HCT116 (cell line): ENCODE data around the gene SLC27A5. TPM values are rescaled to one million over a fixed set of nuclear protein-coding genes. Genes with fewer than 3 reads are reported as not detected.
A peak's percentile ranks its signal among the peaks of the same experiment; 100 is the strongest.

ENCODE experiments used
- ATAC-seq: fragments of 200-7000 bp; cut with Tn5 transposase; 2 replicates; pipeline ENCODE4 v1.9.1; 2020; ENCODE audit warnings: mild to moderate bottlenecking, moderate library complexity
- BruUV-seq: library from RNA; stranded (reverse); fragments of 400-500 nt; replicated peaks from 2 replicates; lab custom pipeline; 2021; lab: Mats Ljungman, UMichigan
- CTCF ChIA-PET: fragments of 300-600 bp; sonication (Branson Sonifier 250); formaldehyde crosslinking; loops from one replicate; lab custom pipeline; 2021; ENCODE audit warnings: antibody characterized with exemption; lab: Charles Lee
- POLR2A ChIA-PET: fragments of 300-600, 350-600 bp; sonication (Branson Sonifier 250); formaldehyde crosslinking; loops from one replicate; lab custom pipeline; 2021; ENCODE audit warnings: antibody characterized with exemption; lab: Charles Lee
- RAD21 ChIA-PET, 2 experiments: fragments of 300-600 bp; sonication (Branson Sonifier 250); formaldehyde crosslinking; loops; one replicate each; lab custom pipeline; 2023; ENCODE audit warnings: low total read pairs in 2 of 2; ENCODE audit not compliant: uncharacterized antibody in 2 of 2, unreplicated experiment in 2 of 2, low non-redundant PET in 1 of 2; lab: Charles Lee
- DNase-seq: peaks from one replicate; pipeline ENCODE4 v3.0.0-alpha.2; 2010; ENCODE audit warnings: low read depth, low spot score
- H2AFZ ChIP-seq: fragments of 200-600 bp; shearing (Covaris generic), sonication (generic); 2 replicates; pipeline ENCODE4 v1.6.1; 2017; ENCODE audit warnings: low read depth, mixed run types, mixed read lengths, antibody characterized with exemption, low read length; ENCODE audit not compliant: poor library complexity, severe bottlenecking
- H3K27ac ChIP-seq: 2 replicates; pipeline ENCODE4 v1.5.1; 2012; ENCODE audit warnings: low read depth, low read length
- H3K27me3 ChIP-seq: fragments of 200-600 bp; sonication (generic); 2 replicates; pipeline ENCODE4 v1.6.1; 2016; ENCODE audit warnings: mixed run types, low read length, mixed read lengths; ENCODE audit not compliant: insufficient read depth
- H3K36me3 ChIP-seq, 2 experiments: fragments of 200-500 bp in 1 of 2; fragments of 200-600 bp in 1 of 2; sonication (Bioruptor generic) in 1 of 2; sonication (generic) in 1 of 2; 2 replicates each; pipeline versions ENCODE4 v1.5.1 to v1.6.1; 2014 to 2016; ENCODE audit warnings: low read length in 2 of 2, inconsistent platforms in 1 of 2, mixed read lengths in 1 of 2, mixed run types in 1 of 2; ENCODE audit not compliant: insufficient read depth in 2 of 2, control insufficient read depth in 1 of 2
- H3K4me1 ChIP-seq, 2 experiments: fragments of 200-600 bp in 1 of 2; sonication (generic) in 1 of 2; 2 replicates each; pipeline versions ENCODE4 v1.5.1 to v1.6.1; 2012 to 2017; ENCODE audit warnings: low read length in 2 of 2, inconsistent platforms in 1 of 2, mild to moderate bottlenecking in 1 of 2, mixed read lengths in 1 of 2, mixed run types in 1 of 2, moderate library complexity in 1 of 2; ENCODE audit not compliant: insufficient read depth in 2 of 2, control insufficient read depth in 1 of 2
- H3K4me2 ChIP-seq: fragments of 200-600 bp; sonication (generic); 2 replicates; pipeline ENCODE4 v1.6.1; 2017; ENCODE audit warnings: mixed run types, low read length, mixed read lengths
- H3K4me3 ChIP-seq, 2 experiments: fragments of 200-600 bp in 1 of 2; sonication (generic) in 1 of 2; replicated peaks in 1 of 2; 2 replicates each; pipeline ENCODE4 v1.5.1; 2011 to 2016; ENCODE audit warnings: low read length in 2 of 2, control low read depth in 1 of 2, low read depth in 1 of 2, mild to moderate bottlenecking in 1 of 2, mixed read lengths in 1 of 2, mixed run types in 1 of 2
- H3K79me2 ChIP-seq: fragments of 200-600 bp; sonication (generic); 2 replicates; pipeline ENCODE4 v1.6.1; 2017; ENCODE audit warnings: mild to moderate bottlenecking, mixed run types, low read length, moderate library complexity, mixed read lengths; ENCODE audit not compliant: insufficient read depth
- H3K9ac ChIP-seq: fragments of 200-600 bp; sonication (generic); 2 replicates; pipeline ENCODE4 v1.6.1; 2016; ENCODE audit warnings: low read length, mixed read lengths
- H3K9me2 ChIP-seq: fragments of 200-600 bp; sonication (generic), shearing (Covaris generic); 2 replicates; pipeline ENCODE4 v1.6.1; 2017; ENCODE audit warnings: mixed run types, mild to moderate bottlenecking, moderate library complexity; ENCODE audit not compliant: insufficient read depth
- H3K9me3 ChIP-seq, 2 experiments: fragments of 200-500 bp in 1 of 2; fragments of 200-600 bp in 1 of 2; sonication (Bioruptor generic) in 1 of 2; sonication (generic) in 1 of 2; 2 replicates each; pipeline ENCODE4 v1.6.1; 2014 to 2017; ENCODE audit warnings: low read length in 2 of 2, mixed read lengths in 2 of 2, inconsistent platforms in 1 of 2, low read depth in 1 of 2, mild to moderate bottlenecking in 1 of 2, mixed run types in 1 of 2, moderate library complexity in 1 of 2; ENCODE audit not compliant: control insufficient read depth in 1 of 2, insufficient read depth in 1 of 2
- H4K20me1 ChIP-seq: fragments of 200-600 bp; sonication (generic), shearing (Covaris generic); 2 replicates; pipeline ENCODE4 v1.6.1; 2017; ENCODE audit warnings: mixed run types, mild to moderate bottlenecking, moderate library complexity; ENCODE audit not compliant: insufficient read depth
- CBX3 ChIP-seq: IDR thresholded peaks from 2 replicates; pipeline ENCODE4 v1.6.1; 2012; ENCODE audit warnings: low read depth
- CEBPB ChIP-seq: IDR thresholded peaks from 2 replicates; pipeline ENCODE4 v1.6.1; 2012; ENCODE audit warnings: low read depth
- EGR1 ChIP-seq: IDR thresholded peaks from 2 replicates; pipeline ENCODE4 v1.6.1; 2012; ENCODE audit warnings: low read depth
- ELF1 ChIP-seq: IDR thresholded peaks from 2 replicates; pipeline ENCODE4 v1.6.1; 2012; ENCODE audit warnings: low read depth, borderline replicate concordance
- EZH2phosphoT487 ChIP-seq: fragments of 200-600 bp; IDR thresholded peaks from 2 replicates; pipeline ENCODE4 v1.6.1; 2018; ENCODE audit warnings: antibody characterized with exemption, borderline replicate concordance
- POLR2A ChIP-seq: IDR thresholded peaks from 2 replicates; pipeline ENCODE4 v1.7.0; 2011; ENCODE audit warnings: borderline replicate concordance; ENCODE audit not compliant: insufficient read depth, insufficient read length; ENCODE audit errors: extremely low read depth
- POLR2AphosphoS5 ChIP-seq: IDR thresholded peaks from 2 replicates; pipeline ENCODE4 v1.6.1; 2011; ENCODE audit warnings: mild to moderate bottlenecking, low read depth, low read length, moderate library complexity
- SIN3A ChIP-seq: IDR thresholded peaks from 2 replicates; pipeline ENCODE4 v1.6.1; 2012; ENCODE audit warnings: low read depth
- SP1 ChIP-seq: IDR thresholded peaks from 2 replicates; pipeline ENCODE4 v1.6.1; 2012; ENCODE audit warnings: low read depth
- SRF ChIP-seq: IDR thresholded peaks from 2 replicates; pipeline ENCODE4 v1.6.1; 2012; ENCODE audit warnings: low read depth
- TCF7L2 ChIP-seq: IDR thresholded peaks from 2 replicates; pipeline ENCODE4 v1.7.0; 2011; ENCODE audit warnings: borderline replicate concordance, inconsistent platforms; ENCODE audit not compliant: insufficient read depth, insufficient read length; ENCODE audit errors: extremely low read depth
- YY1 ChIP-seq: IDR thresholded peaks from 2 replicates; pipeline ENCODE4 v1.6.1; 2011; ENCODE audit warnings: low read length, low read depth, moderate library complexity, mild to moderate bottlenecking; ENCODE audit not compliant: insufficient replicate concordance; ENCODE audit errors: extremely low read depth
- ZNF274 ChIP-seq: fragments of 200-500 bp; sonication (Bioruptor generic); IDR thresholded peaks from 2 replicates; pipeline ENCODE4 v1.6.1; 2014; ENCODE audit warnings: mild to moderate bottlenecking, low read depth, low read length, inconsistent platforms
- intact Hi-C: fragments of 100-400 bp; cut with micrococcal nuclease; formaldehyde crosslinking; loops from 2 replicates; pipeline ENCODE4 v1.10.0; 2022
- total RNA-seq: library from RNA; stranded (reverse); gene quantifications from one replicate; pipeline ENCODE4 v1.2.1, GENCODE V29; 2021; ENCODE audit not compliant: unreplicated experiment
- TF ChIP-seq, protein P1 (sequence below): IDR thresholded peaks from 2 replicates; pipeline ENCODE4 v1.6.1; 2012
- TF ChIP-seq, protein P2 (sequence below), 3 experiments: fragments of 200-600 bp in 1 of 3; sonication (generic) in 1 of 3; IDR thresholded peaks in 2 of 3; conservative IDR thresholded peaks in 1 of 3; 2 replicates each; pipeline ENCODE4 v1.5.1; 2012 to 2017; ENCODE audit warnings: low read depth in 2 of 3, low read length in 2 of 3, antibody characterized with exemption in 1 of 3, borderline replicate concordance in 1 of 3, control low read depth in 1 of 3, mild to moderate bottlenecking in 1 of 3, mixed read lengths in 1 of 3, mixed run types in 1 of 3, moderate library complexity in 1 of 3; ENCODE audit not compliant: insufficient read depth in 1 of 3
- TF ChIP-seq, protein P3 (sequence below): IDR thresholded peaks from 2 replicates; pipeline ENCODE4 v1.6.1; 2011; ENCODE audit warnings: mild to moderate bottlenecking, low read length, moderate library complexity; ENCODE audit not compliant: insufficient replicate concordance; ENCODE audit errors: extremely low read depth

The SLC27A5 gene
- total RNA-seq, 1 experiment from 2014 or later, result 27.1 TPM

DNA sequence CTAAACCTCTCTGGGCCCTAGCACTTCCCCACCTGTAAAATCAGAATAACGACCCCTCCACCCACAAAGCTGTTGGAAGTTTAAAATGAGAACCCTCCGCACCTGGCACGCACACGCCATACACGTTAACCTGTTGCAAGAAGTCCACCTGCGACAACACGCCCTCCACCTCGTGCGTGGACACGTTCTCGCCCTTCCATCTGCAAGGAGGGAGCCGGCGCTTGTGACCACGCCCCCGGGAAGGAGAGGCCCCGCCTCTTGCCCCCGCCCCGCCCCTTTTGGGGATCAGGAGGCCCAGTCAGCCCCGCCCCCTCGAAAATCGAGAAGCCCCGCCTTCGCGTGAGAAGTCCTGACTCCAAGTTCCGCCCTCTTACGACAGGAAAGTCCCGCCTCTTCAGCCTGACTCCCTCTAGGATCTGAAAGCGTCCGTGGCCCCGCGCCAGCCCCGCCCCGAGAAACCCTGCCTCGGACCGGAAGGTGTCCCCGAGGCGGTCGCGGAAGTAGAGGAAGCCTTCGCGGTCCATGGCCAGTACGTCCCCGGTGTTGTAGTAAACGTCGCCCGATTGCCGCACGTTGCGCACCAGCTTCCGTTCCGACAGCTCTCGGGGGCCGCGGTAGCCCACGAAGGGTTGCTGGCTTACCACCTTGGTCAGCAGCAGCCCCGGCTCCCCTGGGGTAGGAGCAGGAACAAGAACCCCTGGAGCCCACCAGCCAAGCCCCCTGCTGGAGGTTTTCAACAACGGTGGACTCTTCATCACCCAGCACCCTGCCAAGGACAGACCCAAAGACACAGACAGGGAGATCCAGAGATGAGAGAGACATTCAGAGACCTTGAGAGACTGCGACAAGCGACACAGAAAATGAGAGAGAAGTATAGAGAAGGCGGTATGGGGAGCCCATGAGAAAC lies 12.5 kb downstream of the SLC27A5 start:
- BruUV-seq, result no TSS peak
- peak overlapping the region; percentile 86 for H3K9ac ChIP-seq

More for the DNA sequence above, 12.5 kb downstream of the SLC27A5 start:
- H3K36me3 ChIP-seq, result no peaks in the 10 kb centered on the region
- intact Hi-C loops, result no loop called here
- ATAC-seq (peak; percentile 96), DNase-seq (peak; percentile 98)
- H2AFZ ChIP-seq, result peak overlapping the region; percentile 10
- TF ChIP-seq SP1, result peak; percentile 85
- TF ChIP-seq TCF7L2, result peak; percentile 60
- peak; percentile 77 for TF ChIP-seq YY1
- peak; percentile 80 for TF ChIP-seq POLR2AphosphoS5
- TF ChIP-seq ELF1, result peak; percentile 74; the same call in 1 of the 2 replicates
- TF ChIP-seq EZH2phosphoT487, result no peak
- peak; percentile 84; the same call in 1 of the 2 replicates for TF ChIP-seq CBX3
- TF ChIP-seq POLR2A, result peak; percentile 55
- TF ChIP-seq ZNF274, result no peak
- no peak for TF ChIP-seq EGR1
- peak; percentile 77; the same call in 1 of the 2 replicates for TF ChIP-seq SRF
- TF ChIP-seq, protein P1, sequence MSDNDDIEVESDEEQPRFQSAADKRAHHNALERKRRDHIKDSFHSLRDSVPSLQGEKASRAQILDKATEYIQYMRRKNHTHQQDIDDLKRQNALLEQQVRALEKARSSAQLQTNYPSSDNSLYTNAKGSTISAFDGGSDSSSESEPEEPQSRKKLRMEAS, result peak; percentile 90
- TF ChIP-seq, protein P2, sequence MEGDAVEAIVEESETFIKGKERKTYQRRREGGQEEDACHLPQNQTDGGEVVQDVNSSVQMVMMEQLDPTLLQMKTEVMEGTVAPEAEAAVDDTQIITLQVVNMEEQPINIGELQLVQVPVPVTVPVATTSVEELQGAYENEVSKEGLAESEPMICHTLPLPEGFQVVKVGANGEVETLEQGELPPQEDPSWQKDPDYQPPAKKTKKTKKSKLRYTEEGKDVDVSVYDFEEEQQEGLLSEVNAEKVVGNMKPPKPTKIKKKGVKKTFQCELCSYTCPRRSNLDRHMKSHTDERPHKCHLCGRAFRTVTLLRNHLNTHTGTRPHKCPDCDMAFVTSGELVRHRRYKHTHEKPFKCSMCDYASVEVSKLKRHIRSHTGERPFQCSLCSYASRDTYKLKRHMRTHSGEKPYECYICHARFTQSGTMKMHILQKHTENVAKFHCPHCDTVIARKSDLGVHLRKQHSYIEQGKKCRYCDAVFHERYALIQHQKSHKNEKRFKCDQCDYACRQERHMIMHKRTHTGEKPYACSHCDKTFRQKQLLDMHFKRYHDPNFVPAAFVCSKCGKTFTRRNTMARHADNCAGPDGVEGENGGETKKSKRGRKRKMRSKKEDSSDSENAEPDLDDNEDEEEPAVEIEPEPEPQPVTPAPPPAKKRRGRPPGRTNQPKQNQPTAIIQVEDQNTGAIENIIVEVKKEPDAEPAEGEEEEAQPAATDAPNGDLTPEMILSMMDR (IDR thresholded peaks at IDR 0.05 in 2 of 3, conservative IDR thresholded peaks at IDR 0.05 in 1 of 3; ENCODE audit: borderline replicate concordance in 1 of 3, insufficient read depth in 1 of 3, low read depth in 2 of 3, low read length in 2 of 3), result peak in 1 of 3 experiments; percentile 25; a peak in 1 of 6 replicates
- no peak for TF ChIP-seq SIN3A
- TF ChIP-seq, protein P3, sequence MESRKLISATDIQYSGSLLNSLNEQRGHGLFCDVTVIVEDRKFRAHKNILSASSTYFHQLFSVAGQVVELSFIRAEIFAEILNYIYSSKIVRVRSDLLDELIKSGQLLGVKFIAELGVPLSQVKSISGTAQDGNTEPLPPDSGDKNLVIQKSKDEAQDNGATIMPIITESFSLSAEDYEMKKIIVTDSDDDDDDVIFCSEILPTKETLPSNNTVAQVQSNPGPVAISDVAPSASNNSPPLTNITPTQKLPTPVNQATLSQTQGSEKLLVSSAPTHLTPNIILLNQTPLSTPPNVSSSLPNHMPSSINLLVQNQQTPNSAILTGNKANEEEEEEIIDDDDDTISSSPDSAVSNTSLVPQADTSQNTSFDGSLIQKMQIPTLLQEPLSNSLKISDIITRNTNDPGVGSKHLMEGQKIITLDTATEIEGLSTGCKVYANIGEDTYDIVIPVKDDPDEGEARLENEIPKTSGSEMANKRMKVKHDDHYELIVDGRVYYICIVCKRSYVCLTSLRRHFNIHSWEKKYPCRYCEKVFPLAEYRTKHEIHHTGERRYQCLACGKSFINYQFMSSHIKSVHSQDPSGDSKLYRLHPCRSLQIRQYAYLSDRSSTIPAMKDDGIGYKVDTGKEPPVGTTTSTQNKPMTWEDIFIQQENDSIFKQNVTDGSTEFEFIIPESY, result peak; percentile 74
- no peak for TF ChIP-seq CEBPB
- RAD21 ChIA-PET, result no interaction called here
- POLR2A ChIA-PET, result interaction anchor here (1.1 to 1.5 kb wide), 3 partner anchors 15 to 22 kb away, joined by 3 to 7 read pairs (median 3); partner anchors contain the start of gene ZBTB45
- no peaks in the 10 kb centered on the region for H3K27me3 ChIP-seq
- H3K9me2 ChIP-seq, result no peaks in the 10 kb centered on the region
- CTCF ChIA-PET, result interaction anchor here (1.8 to 1.9 kb wide), 2 partner anchors 15 to 21 kb away, joined by 3 to 6 read pairs; partner anchors contain the start of gene ZBTB45
- peaks cover 10 to 22% of the 10 kb centered on the region in 2 experiments; a peak in 3 of 4 replicates for H3K4me1 ChIP-seq
- no peaks in the 10 kb centered on the region for H3K9me3 ChIP-seq
- peaks cover 17% of the 10 kb centered on the region for H3K79me2 ChIP-seq
- no peaks in the 10 kb centered on the region for H4K20me1 ChIP-seq
- H3K4me2 ChIP-seq, result peak overlapping the region; percentile 88
- peak overlapping the region; percentile 82 for H3K27ac ChIP-seq
- H3K4me3 ChIP-seq, result peak overlapping the region; percentile 62 to 83
